Neutrophil (primary cell): ENCODE measurements around the gene TRPM8.

Experiments used
- H3K27ac ChIP-seq: fragments of 200-600 bp; sonication (generic); 2 replicates; pipeline ENCODE4 v1.5.1; 2016; ENCODE audit warnings: mild to moderate bottlenecking, moderate library complexity
- H3K27me3 ChIP-seq: fragments of 200-600 bp; sonication (generic); 2 replicates; pipeline ENCODE4 v1.6.0; 2016; ENCODE audit warnings: mild to moderate bottlenecking
- H3K36me3 ChIP-seq: fragments of 200-600 bp; sonication (generic); 2 replicates; pipeline ENCODE4 v1.5.1; 2017
- H3K4me1 ChIP-seq, 2 experiments: fragments of 200-600 bp in 1 of 2; sonication (generic) in 1 of 2; 1 replicate in 1 of 2; 2 replicates in 1 of 2; pipeline versions ENCODE4 v1.5.1 to v1.6.1; 2013 to 2016; ENCODE audit warnings: low read depth in 1 of 2, low read length in 1 of 2, mild to moderate bottlenecking in 1 of 2, moderate library complexity in 1 of 2; ENCODE audit not compliant: control insufficient read depth in 1 of 2, insufficient read depth in 1 of 2
- H3K4me3 ChIP-seq, 2 experiments: fragments of 200-600 bp in 1 of 2; sonication (generic) in 1 of 2; 1 replicate in 1 of 2; 2 replicates in 1 of 2; pipeline ENCODE4 v1.5.1; 2013 to 2016; ENCODE audit warnings: low read depth in 1 of 2, low read length in 1 of 2, mild to moderate bottlenecking in 1 of 2, moderate library complexity in 1 of 2
- H3K9me3 ChIP-seq: fragments of 200-600 bp; sonication (generic); 2 replicates; pipeline ENCODE4 v1.5.1; 2016
- TF ChIP-seq, protein P1 (sequence below): fragments of 200-600 bp; sonication (generic); IDR thresholded peaks from 2 replicates; pipeline ENCODE4 v1.5.1; 2016; ENCODE audit warnings: antibody characterized with exemption

Gene TRPM8

DNA sequence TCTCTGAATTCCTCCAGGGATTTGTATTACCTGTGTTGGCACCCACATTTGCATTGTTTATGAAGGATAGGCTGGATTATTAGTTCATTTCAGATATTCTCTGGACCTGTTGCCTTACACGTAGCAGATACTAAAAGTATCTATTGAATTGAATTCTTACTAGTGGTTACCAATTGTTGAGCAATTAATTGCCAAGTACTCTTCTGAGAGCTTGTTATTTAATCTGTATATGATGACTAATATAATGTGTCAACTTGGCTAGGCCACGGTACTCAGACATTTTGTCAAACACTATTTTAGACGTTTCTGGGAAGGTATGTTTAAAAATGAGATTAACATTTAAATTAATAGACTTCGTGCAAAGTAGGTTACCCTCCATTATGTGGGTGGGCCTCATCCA lies 130.9 kb downstream of the TRPM8 start:
- Histone ChIP-seq H3K9me3 (no peaks in the 10 kb centered on the region), H3K36me3 (no peaks in the 10 kb centered on the region), H3K4me3 (no peak overlapping the region), H3K4me1 (no peaks in the 10 kb centered on the region), H3K27me3 (peaks cover 4% of the 10 kb centered on the region), H3K27ac (no peak overlapping the region)
- TF ChIP-seq, protein P1, sequence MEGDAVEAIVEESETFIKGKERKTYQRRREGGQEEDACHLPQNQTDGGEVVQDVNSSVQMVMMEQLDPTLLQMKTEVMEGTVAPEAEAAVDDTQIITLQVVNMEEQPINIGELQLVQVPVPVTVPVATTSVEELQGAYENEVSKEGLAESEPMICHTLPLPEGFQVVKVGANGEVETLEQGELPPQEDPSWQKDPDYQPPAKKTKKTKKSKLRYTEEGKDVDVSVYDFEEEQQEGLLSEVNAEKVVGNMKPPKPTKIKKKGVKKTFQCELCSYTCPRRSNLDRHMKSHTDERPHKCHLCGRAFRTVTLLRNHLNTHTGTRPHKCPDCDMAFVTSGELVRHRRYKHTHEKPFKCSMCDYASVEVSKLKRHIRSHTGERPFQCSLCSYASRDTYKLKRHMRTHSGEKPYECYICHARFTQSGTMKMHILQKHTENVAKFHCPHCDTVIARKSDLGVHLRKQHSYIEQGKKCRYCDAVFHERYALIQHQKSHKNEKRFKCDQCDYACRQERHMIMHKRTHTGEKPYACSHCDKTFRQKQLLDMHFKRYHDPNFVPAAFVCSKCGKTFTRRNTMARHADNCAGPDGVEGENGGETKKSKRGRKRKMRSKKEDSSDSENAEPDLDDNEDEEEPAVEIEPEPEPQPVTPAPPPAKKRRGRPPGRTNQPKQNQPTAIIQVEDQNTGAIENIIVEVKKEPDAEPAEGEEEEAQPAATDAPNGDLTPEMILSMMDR = no peak

DNA sequence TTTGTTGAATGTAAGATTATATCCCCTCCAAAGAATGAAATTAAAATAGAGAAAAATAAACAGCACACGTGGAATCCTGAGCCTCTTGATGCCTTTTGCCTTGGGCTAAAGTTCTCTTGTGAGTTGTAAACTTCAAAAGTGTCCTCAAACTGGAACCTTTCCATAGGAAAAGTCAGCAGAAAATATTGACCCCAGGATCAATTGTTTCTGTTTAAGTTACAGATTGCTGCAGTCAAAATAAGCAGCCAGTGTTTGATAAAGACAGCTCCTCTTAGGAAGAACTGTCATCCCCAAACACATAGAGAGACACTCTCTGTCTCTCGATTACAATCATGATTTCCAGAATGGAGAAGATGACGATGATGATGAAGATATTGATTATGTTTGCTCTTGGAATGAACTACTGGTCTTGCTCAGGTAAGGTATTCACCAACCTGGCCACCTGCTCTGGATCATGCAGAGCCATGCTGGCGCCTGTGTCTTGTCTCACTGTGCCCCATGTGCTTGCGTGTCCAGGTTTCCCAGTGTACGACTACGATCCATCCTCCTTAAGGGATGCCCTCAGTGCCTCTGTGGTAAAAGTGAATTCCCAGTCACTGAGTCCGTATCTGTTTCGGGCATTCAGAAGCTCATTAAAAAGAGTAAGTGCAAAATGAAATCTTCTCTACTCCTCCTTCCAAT lies 133.4 kb downstream of the TRPM8 start, which contains the start of gene SPP2:
SPP2 (plus strand) TSS at position 248 of the 681 bp plus-strand sequence; CDS start at position 333, 85 bp downstream.
- Histone ChIP-seq H3K27ac (no peak within 1 kb of the TSS), H3K4me1 (no peaks in the 10 kb centered on the region), H3K4me3 (no peak within 1 kb of the TSS), H3K9me3 (no peaks in the 10 kb centered on the region), H3K36me3 (no peaks in the 10 kb centered on the region), H3K27me3 (peaks cover 4% of the 10 kb centered on the region)
- TF ChIP-seq, protein P1 = no peak

DNA sequence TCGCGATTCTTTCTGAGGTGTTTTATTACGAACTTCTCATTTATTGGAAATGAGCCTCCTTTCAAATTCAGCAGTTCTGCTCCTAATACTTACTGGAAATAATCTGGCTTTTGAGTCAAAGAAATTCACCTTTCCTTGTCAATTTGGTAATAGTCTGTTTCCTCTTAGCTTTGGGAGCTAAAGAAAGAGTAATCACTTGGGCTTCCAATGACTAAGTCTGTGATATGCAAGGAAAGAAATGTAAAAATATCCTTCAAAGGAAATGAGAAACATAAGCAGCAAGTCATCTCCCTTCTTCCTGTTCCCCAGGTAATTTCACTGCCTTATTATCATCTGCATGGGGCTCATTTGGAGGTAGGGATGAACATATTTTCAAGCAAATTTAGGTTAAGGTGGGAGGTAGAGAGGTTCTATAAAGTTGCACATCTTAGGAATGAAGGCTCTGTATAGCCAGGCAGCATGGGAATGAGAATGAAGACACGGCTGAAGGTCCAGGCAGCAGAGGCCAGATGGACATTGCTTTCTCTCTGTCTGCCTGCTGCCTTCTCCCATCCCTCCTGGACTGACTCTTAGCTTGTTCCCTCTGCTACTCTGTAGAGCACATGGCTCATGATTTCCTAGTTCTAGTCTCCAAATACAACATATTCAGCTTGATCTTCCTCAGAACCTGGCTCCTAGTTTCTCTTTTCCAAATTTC lies 134.3 kb downstream of the TRPM8 start:
- H3K27me3 ChIP-seq = peaks cover 4% of the 10 kb centered on the region
- no peak overlapping the region for H3K4me3 ChIP-seq
- no peaks in the 10 kb centered on the region for H3K9me3 ChIP-seq
- H3K27ac ChIP-seq = no peak overlapping the region
- no peaks in the 10 kb centered on the region for H3K4me1 ChIP-seq
- no peaks in the 10 kb centered on the region for H3K36me3 ChIP-seq
- TF ChIP-seq, protein P1 = no peak

DNA sequence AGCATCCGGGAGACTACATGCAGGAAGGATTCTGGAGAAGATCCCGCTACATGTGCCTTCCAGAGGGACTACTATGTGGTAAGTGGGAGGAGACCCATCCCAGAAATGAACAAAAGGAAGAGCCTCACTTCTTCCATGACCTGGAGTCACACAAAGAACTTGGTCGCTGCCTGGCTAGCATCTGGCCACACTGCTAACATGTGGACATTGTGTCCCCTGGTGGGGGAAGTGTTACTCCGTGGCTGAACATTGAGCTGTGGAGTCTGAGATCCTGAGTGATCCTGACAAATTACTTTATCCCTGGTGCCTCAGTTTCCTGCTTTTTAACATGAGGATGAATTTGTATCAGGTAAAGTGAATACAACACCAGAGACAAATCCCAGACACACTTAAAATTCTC lies 141.7 kb downstream of the TRPM8 start:
- Histone ChIP-seq H3K4me1 (no peaks in the 10 kb centered on the region), H3K36me3 (no peaks in the 10 kb centered on the region), H3K27ac (no peak overlapping the region), H3K9me3 (no peaks in the 10 kb centered on the region), H3K27me3 (no peaks in the 10 kb centered on the region), H3K4me3 (no peak overlapping the region)
- TF ChIP-seq, protein P1 = no peak

DNA sequence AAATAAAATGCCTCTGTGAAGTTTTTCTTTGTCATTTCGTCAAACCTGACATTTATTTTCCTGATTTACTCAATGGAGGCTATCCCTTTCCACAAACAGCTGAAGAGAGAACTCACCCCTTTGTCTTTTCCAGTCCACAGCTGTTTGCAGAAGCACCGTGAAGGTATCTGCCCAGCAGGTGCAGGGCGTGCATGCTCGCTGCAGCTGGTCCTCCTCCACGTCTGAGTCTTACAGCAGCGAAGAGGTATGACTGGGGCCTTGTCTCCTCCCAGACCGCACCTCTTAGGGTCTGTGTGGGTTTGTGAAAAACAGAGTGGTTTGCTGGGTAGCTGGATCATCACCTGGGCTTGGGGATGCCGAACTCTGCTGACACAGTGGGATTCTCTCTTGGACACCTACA lies 143.1 kb downstream of the TRPM8 start:
- no peaks in the 10 kb centered on the region for H3K36me3 ChIP-seq
- H3K27me3 ChIP-seq = no peaks in the 10 kb centered on the region
- H3K9me3 ChIP-seq = no peaks in the 10 kb centered on the region
- no peak overlapping the region for H3K27ac ChIP-seq
- no peak overlapping the region for H3K4me3 ChIP-seq
- H3K4me1 ChIP-seq = no peaks in the 10 kb centered on the region
- TF ChIP-seq, protein P1 = no peak
